Tibial nerve (tissue), 4 donors: ENCODE data around the gene SLC27A2. TPM values are rescaled to one million over a fixed set of nuclear protein-coding genes. Genes with fewer than 3 reads are reported as not detected.

ENCODE experiments used
- DNase-seq, 2 donors: peaks; one replicate each; pipeline ENCODE4 v3.0.0-alpha.2; 2019; ENCODE audit warnings: low spot score in 2 of 2
- H3K27ac ChIP-seq, 4 donors: fragments of 200-600 bp; sonication (generic) in 3 of 4; one replicate each; pipeline ENCODE4 v1.5.1; 2017 to 2019; ENCODE audit warnings: mild to moderate bottlenecking in 1 of 4
- H3K27me3 ChIP-seq, 2 donors: fragments of 200-600 bp; sonication (generic) in 1 of 2; one replicate each; pipeline versions ENCODE4 v1.5.1 to v1.6.0; 2017 to 2019
- H3K36me3 ChIP-seq, 3 donors: fragments of 200-600 bp; sonication (generic); one replicate each; pipeline ENCODE4 v1.5.1; 2018 to 2019
- H3K4me1 ChIP-seq, 4 donors: fragments of 200-600 bp; sonication (generic) in 3 of 4; one replicate each; pipeline ENCODE4 v1.5.1; 2017 to 2019
- H3K4me3 ChIP-seq, 4 donors: fragments of 200-600 bp; sonication (generic) in 3 of 4; one replicate each; pipeline ENCODE4 v1.5.1; 2017 to 2019; ENCODE audit warnings: mild to moderate bottlenecking in 1 of 4, moderate library complexity in 1 of 4
- H3K9me3 ChIP-seq, 4 donors: fragments of 200-600 bp; sonication (generic) in 3 of 4; one replicate each; pipeline ENCODE4 v1.5.1; 2017 to 2019
- CTCF ChIP-seq, 5 experiments: fragments of 200-600 bp in 3 of 5; fragments of 450-650 bp in 2 of 5; sonication (generic) in 3 of 5; IDR thresholded peaks; one replicate each; pipeline ENCODE4 v1.5.1; 2016 to 2019; ENCODE audit warnings: antibody characterized with exemption in 5 of 5, mild to moderate bottlenecking in 3 of 5, moderate library complexity in 2 of 5
- EP300 ChIP-seq, 2 donors: sonication (generic); formaldehyde crosslinking; IDR thresholded peaks; one replicate each; pipeline ENCODE4 v1.6.1; 2017; ENCODE audit warnings: antibody characterized with exemption in 2 of 2, mild to moderate bottlenecking in 1 of 2
- POLR2A ChIP-seq, 2 donors: fragments of 450-650 bp; IDR thresholded peaks; one replicate each; pipeline ENCODE4 v1.6.1; 2017; ENCODE audit warnings: antibody characterized with exemption in 2 of 2, mild to moderate bottlenecking in 2 of 2, moderate library complexity in 2 of 2
- WGBS, 2 donors: methylation state at CpG; one replicate each; pipeline ENCODE4 v1.1.5; 2018; 5-methylcytosine and 5-hydroxymethylcytosine counted together
- total RNA-seq, 4 donors: library from RNA; depleted of rRNA; stranded (reverse); fragments of >200 nt; gene quantifications; one replicate each; pipeline ENCODE4 v1.1.0, GENCODE V29; 2016

SLC27A2 gene
- total RNA-seq, 4 donors from 2014 or later: 0.21 to 0.22 TPM; not detected in 2

- Histone ChIP-seq H3K9me3 (no peaks in the 10 kb centered on the region), H3K4me3 (no peak overlapping the region), H3K4me1 (peaks cover 0 to 9% (median 0%) of the 10 kb centered on the region in 4 donors), H3K27ac (no peak overlapping the region), H3K27me3 (no peaks in the 10 kb centered on the region), H3K36me3 (no peaks in the 10 kb centered on the region)
- DNase-seq: no peak
- 74 to 93% methylated on average over 2 of the region's 2 CpGs for WGBS, 2 donors
- TF ChIP-seq POLR2A (IDR thresholded peaks at IDR 0.05): no peak
- TF ChIP-seq CTCF (IDR thresholded peaks at IDR 0.05): no peak
- TF ChIP-seq EP300 (IDR thresholded peaks at IDR 0.05): no peak
Observed at GRCh38 chr15:50163719-50164410, 18.1 kb upstream of the SLC27A2 start.

GRCh38 chr15:50164458-50164857 lies 17.5 kb upstream of the SLC27A2 start:
- H3K36me3 ChIP-seq: no peaks in the 10 kb centered on the region
- H3K27ac ChIP-seq: no peak overlapping the region
- peaks cover 0 to 9% (median 0%) of the 10 kb centered on the region in 4 donors for H3K4me1 ChIP-seq
- WGBS, 2 donors: 83 to 100% methylated on average over 1 of the region's 1 CpG
- no peaks in the 10 kb centered on the region for H3K27me3 ChIP-seq
- TF ChIP-seq CTCF (IDR thresholded peaks at IDR 0.05): no peak
- no peak for TF ChIP-seq EP300 (IDR thresholded peaks at IDR 0.05)
- no peak for TF ChIP-seq POLR2A (IDR thresholded peaks at IDR 0.05)
- DNase-seq: no peak
- H3K9me3 ChIP-seq: no peaks in the 10 kb centered on the region
- no peak overlapping the region for H3K4me3 ChIP-seq

GRCh38 chr15:50166216-50166615 lies 15.8 kb upstream of the SLC27A2 start:
- Histone ChIP-seq H3K4me1 (peaks cover 0 to 9% (median 0%) of the 10 kb centered on the region in 4 donors), H3K4me3 (no peak overlapping the region), H3K27me3 (no peaks in the 10 kb centered on the region), H3K9me3 (no peaks in the 10 kb centered on the region), H3K36me3 (no peaks in the 10 kb centered on the region), H3K27ac (no peak overlapping the region)
- TF ChIP-seq CTCF (IDR thresholded peaks at IDR 0.05): no peak
- TF ChIP-seq POLR2A (IDR thresholded peaks at IDR 0.05): no peak
- no peak for TF ChIP-seq EP300 (IDR thresholded peaks at IDR 0.05)
- 25 to 35% methylated on average over 1 of the region's 1 CpG for WGBS, 2 donors
- DNase-seq: no peak

- H3K36me3 ChIP-seq: no peaks in the 10 kb centered on the region
- H3K9me3 ChIP-seq: peaks cover 0 to under 1% (median 0%) of the 10 kb centered on the region in 4 donors
- TF ChIP-seq EP300 (IDR thresholded peaks at IDR 0.05) (no peak), POLR2A (IDR thresholded peaks at IDR 0.05) (no peak), CTCF (IDR thresholded peaks at IDR 0.05) (no peak)
- H3K4me1 ChIP-seq: peaks cover 0 to 9% (median 0%) of the 10 kb centered on the region in 4 donors
- no peaks in the 10 kb centered on the region for H3K27me3 ChIP-seq
- no peak overlapping the region for H3K4me3 ChIP-seq
- H3K27ac ChIP-seq: no peak overlapping the region
- no peak for DNase-seq
Observed at GRCh38 chr15:50167110-50167509, 14.9 kb upstream of the SLC27A2 start.

GRCh38 chr15:50168379-50168778 lies 13.6 kb upstream of the SLC27A2 start:
- DNase-seq: no peak

More at GRCh38 chr15:50168379-50168778, 13.6 kb upstream of the SLC27A2 start:
- Histone ChIP-seq H3K4me3 (no peak overlapping the region), H3K4me1 (peaks cover 0 to 9% (median 0%) of the 10 kb centered on the region in 4 donors), H3K27ac (no peak overlapping the region), H3K27me3 (no peaks in the 10 kb centered on the region), H3K36me3 (no peaks in the 10 kb centered on the region), H3K9me3 (peaks cover 0 to 8% (median 0%) of the 10 kb centered on the region in 4 donors)
- WGBS, 2 donors: 82 to 91% methylated on average over 4 of the region's 4 CpGs
- TF ChIP-seq EP300 (IDR thresholded peaks at IDR 0.05) (no peak), CTCF (IDR thresholded peaks at IDR 0.05) (no peak), POLR2A (IDR thresholded peaks at IDR 0.05) (no peak)
